B cell (primary cell): Measurements from ENCODE around the gene IGF2BP3. TPM values are rescaled to one million over a fixed set of nuclear protein-coding genes. Genes with fewer than 3 reads are reported as not detected.

Source experiments
- ATAC-seq: fragments of 200-7000 bp; cut with Tn5 transposase; one replicate; pipeline ENCODE4 v1.10.0; 2021; ENCODE audit warnings: low read depth, mild to moderate bottlenecking, moderate number of reproducible peaks, moderate library complexity
- CTCF ChIA-PET: fragments of 350-600 bp; sonication (Branson Sonifier 250); formaldehyde crosslinking; loops from one replicate; lab custom pipeline; 2021; ENCODE audit warnings: antibody characterized with exemption, inconsistent platforms; lab: Charles Lee
- POLR2A ChIA-PET: fragments of 350-600 bp; sonication (Branson Sonifier 250); formaldehyde crosslinking; loops from one replicate; lab custom pipeline; 2021; ENCODE audit warnings: antibody characterized with exemption; lab: Charles Lee
- DNase-seq: peaks from one replicate; pipeline ENCODE4 v3.0.0; 2013
- H2AFZ ChIP-seq: 2 replicates; pipeline ENCODE4 v1.6.1; 2012; ENCODE audit warnings: mild to moderate bottlenecking, low read depth, low read length; ENCODE audit not compliant: insufficient read depth, poor library complexity, severe bottlenecking
- H3K27ac ChIP-seq, 2 donors: 1 replicate in 1 of 2; 2 replicates in 1 of 2; pipeline ENCODE4 v1.5.1; 2012 to 2013; ENCODE audit warnings: low read length in 2 of 2, mild to moderate bottlenecking in 2 of 2, moderate library complexity in 1 of 2
- H3K27me3 ChIP-seq, 4 experiments: fragments of 200-600 bp in 1 of 4; sonication (generic) in 1 of 4; replicated peaks in 1 of 4; 1 replicate in 2 of 4; 2 replicates in 2 of 4; pipeline versions ENCODE4 v1.6.1 to v1.7.0; 2013 to 2016; ENCODE audit warnings: low read length in 3 of 4, mild to moderate bottlenecking in 2 of 4, mixed read lengths in 1 of 4, moderate library complexity in 1 of 4; ENCODE audit not compliant: insufficient read depth in 4 of 4, control insufficient read depth in 3 of 4; ENCODE audit errors: control extremely low read depth in 1 of 4
- H3K36me3 ChIP-seq, 2 experiments: replicated peaks in 1 of 2; 1 replicate in 1 of 2; 2 replicates in 1 of 2; pipeline versions ENCODE4 v1.6.1 to v1.7.1; 2013; ENCODE audit warnings: low read length in 1 of 2; ENCODE audit not compliant: insufficient read depth in 2 of 2, control insufficient read depth in 1 of 2; ENCODE audit errors: control extremely low read depth in 1 of 2, extremely low read depth in 1 of 2
- H3K4me1 ChIP-seq, 2 donors: fragments of 200-600 bp in 1 of 2; sonication (generic) in 1 of 2; 1 replicate in 1 of 2; 2 replicates in 1 of 2; pipeline versions ENCODE4 v1.5.1 to v1.6.1; 2013 to 2017; ENCODE audit warnings: low read length in 2 of 2; ENCODE audit not compliant: control insufficient read depth in 2 of 2, insufficient read depth in 2 of 2
- H3K4me2 ChIP-seq: replicated peaks from 2 replicates; pipeline ENCODE3; 2012; ENCODE audit warnings: mild to moderate bottlenecking, low read depth, low read length; ENCODE audit not compliant: poor library complexity, severe bottlenecking
- H3K4me3 ChIP-seq, 5 experiments: fragments of 200-600 bp in 1 of 5; sonication (generic) in 1 of 5; 1 replicate in 3 of 5; 2 replicates in 2 of 5; pipeline versions ENCODE4 v1.5.1 to v1.7.0; 2011 to 2016; ENCODE audit warnings: low read length in 4 of 5, mild to moderate bottlenecking in 4 of 5, low read depth in 2 of 5, control low read depth in 1 of 5, moderate library complexity in 1 of 5; ENCODE audit not compliant: insufficient read depth in 1 of 5; ENCODE audit errors: control extremely low read depth in 1 of 5, extremely low read depth in 1 of 5
- H3K79me2 ChIP-seq: fragments of 200-600 bp; sonication (generic); one replicate; pipeline ENCODE4 v1.6.0; 2016; ENCODE audit warnings: low read length; ENCODE audit not compliant: control insufficient read depth, insufficient read depth
- H3K9ac ChIP-seq: fragments of 200-600 bp; sonication (generic); 2 replicates; pipeline ENCODE4 v1.6.1; 2017; ENCODE audit warnings: mild to moderate bottlenecking, low read length, moderate library complexity
- H3K9me3 ChIP-seq, 3 donors: one replicate each; pipeline versions ENCODE4 v1.6.1 to v1.7.1; 2013; ENCODE audit warnings: low read length in 2 of 3; ENCODE audit not compliant: control insufficient read depth in 2 of 3, insufficient read depth in 1 of 3; ENCODE audit errors: control extremely low read depth in 1 of 3
- H4K20me1 ChIP-seq: 2 replicates; pipeline ENCODE4 v1.6.0; 2012; ENCODE audit warnings: mild to moderate bottlenecking, low read length; ENCODE audit not compliant: insufficient read depth, control insufficient read depth, poor library complexity, severe bottlenecking
- H3K27ac Mint-ChIP-seq: one replicate; pipeline ENCODE4 v1.8.0; 2021; ENCODE audit warnings: mixed read lengths
- H3K27me3 Mint-ChIP-seq: one replicate; pipeline ENCODE4 v1.8.0; 2021; ENCODE audit warnings: mixed read lengths
- H3K4me1 Mint-ChIP-seq: one replicate; pipeline ENCODE4 v1.8.0; 2021; ENCODE audit warnings: mixed read lengths
- H3K4me3 Mint-ChIP-seq: one replicate; pipeline ENCODE4 v1.8.0; 2021; ENCODE audit warnings: mixed read lengths
- H3K9me3 Mint-ChIP-seq: one replicate; pipeline ENCODE4 v1.8.0; 2022; ENCODE audit warnings: mixed read lengths; ENCODE audit not compliant: insufficient read depth
- EZH2 ChIP-seq: IDR thresholded peaks from 2 replicates; pipeline ENCODE4 v1.6.1; 2012; ENCODE audit warnings: borderline replicate concordance, low read depth, mild to moderate bottlenecking, moderate library complexity, low read length; ENCODE audit not compliant: insufficient read depth, poor library complexity, severe bottlenecking
- WGBS: methylation state at CpG from one replicate; pipeline ENCODE4 v1.1.5; 2013; ENCODE audit warnings: missing lambda C conversion rate; ENCODE audit not compliant: insufficient coverage; 5-methylcytosine and 5-hydroxymethylcytosine counted together
- intact Hi-C: fragments of 100-400 bp; cut with micrococcal nuclease; formaldehyde crosslinking; loops from one replicate; pipeline ENCODE4 v1.10.0; 2022
- polyA plus RNA-seq: library from polyadenylated mRNA; depleted of rRNA; stranded (reverse); fragments of >200 nt; gene quantifications from 2 replicates; pipeline ENCODE4 v1.2.3, GENCODE V29; 2012
- total RNA-seq, 2 donors: library from RNA; stranded (reverse); fragments of 120-200 nt in 1 of 2; gene quantifications; 1 replicate in 1 of 2; 2 replicates in 1 of 2; pipeline versions ENCODE4 v1.2.3 to v1.2.4, GENCODE V29; 2013 to 2022
- TF ChIP-seq, protein P1 (sequence below): fragments of 200-600 bp; IDR thresholded peaks from one replicate; pipeline ENCODE4 v1.8.0; 2022; ENCODE audit warnings: antibody characterized with exemption, mild to moderate bottlenecking

The IGF2BP3 gene
- total and polyA plus RNA-seq, 2 donors (not counting 1 experiment from before 2014, with no cell fraction given) = 0.63 to 10.0 TPM

DNA sequence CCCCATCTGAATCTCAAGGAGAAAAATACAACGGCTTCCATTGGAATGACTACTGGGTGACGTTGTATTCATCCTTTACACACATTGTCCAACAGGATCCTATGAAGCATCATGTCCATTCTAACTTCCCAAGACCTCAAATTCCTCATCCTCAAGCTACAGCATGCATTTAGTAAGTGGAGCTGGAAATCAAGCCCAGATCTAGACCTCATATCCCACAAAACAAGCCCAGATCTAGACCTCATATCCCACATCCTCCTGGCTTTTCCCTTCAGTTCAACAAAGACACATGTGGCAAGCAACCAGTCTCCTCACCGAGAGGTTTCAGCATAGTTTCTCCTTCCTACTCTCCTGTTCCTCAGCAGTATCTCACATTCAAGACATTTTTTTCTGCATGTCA is 12.2 kb downstream of the IGF2BP3 start:
- 89% methylated on average over 3 of the region's 3 CpGs for WGBS
- ATAC-seq (no peak), DNase-seq (no peak)
- Histone ChIP-seq H2AFZ (no peak overlapping the region), H3K4me2 (no peak overlapping the region), H3K9ac (no peak overlapping the region), H3K4me1 (no peaks in the 10 kb centered on the region), H3K9me3 (peaks cover 0 to 2% (median 0%) of the 10 kb centered on the region in 3 donors), H3K36me3 (peaks cover 0 to 7% of the 10 kb centered on the region in 2 experiments), H4K20me1 (no peaks in the 10 kb centered on the region), H3K27me3 (peaks cover 0 to 12% (median 6%) of the 10 kb centered on the region in 4 experiments), H3K4me3 (no peak overlapping the region), H3K27ac (no peak overlapping the region), H3K79me2 (no peaks in the 10 kb centered on the region)
- ChIA-PET CTCF (interaction anchor here (1.6 kb wide), 1 partner anchor 100 kb away, joined by 6 read pairs; no protein-coding TSS in a partner anchor), POLR2A (no interaction called here)
- Mint-ChIP-seq H3K4me3 (no peak overlapping the region), H3K9me3 (no peaks in the 10 kb centered on the region), H3K27me3 (peaks cover 32% of the 10 kb centered on the region), H3K27ac (no peak overlapping the region), H3K4me1 (peaks cover 3% of the 10 kb centered on the region)
- intact Hi-C loops = no loop called here
- no peak for TF ChIP-seq EZH2
- TF ChIP-seq, protein P1, sequence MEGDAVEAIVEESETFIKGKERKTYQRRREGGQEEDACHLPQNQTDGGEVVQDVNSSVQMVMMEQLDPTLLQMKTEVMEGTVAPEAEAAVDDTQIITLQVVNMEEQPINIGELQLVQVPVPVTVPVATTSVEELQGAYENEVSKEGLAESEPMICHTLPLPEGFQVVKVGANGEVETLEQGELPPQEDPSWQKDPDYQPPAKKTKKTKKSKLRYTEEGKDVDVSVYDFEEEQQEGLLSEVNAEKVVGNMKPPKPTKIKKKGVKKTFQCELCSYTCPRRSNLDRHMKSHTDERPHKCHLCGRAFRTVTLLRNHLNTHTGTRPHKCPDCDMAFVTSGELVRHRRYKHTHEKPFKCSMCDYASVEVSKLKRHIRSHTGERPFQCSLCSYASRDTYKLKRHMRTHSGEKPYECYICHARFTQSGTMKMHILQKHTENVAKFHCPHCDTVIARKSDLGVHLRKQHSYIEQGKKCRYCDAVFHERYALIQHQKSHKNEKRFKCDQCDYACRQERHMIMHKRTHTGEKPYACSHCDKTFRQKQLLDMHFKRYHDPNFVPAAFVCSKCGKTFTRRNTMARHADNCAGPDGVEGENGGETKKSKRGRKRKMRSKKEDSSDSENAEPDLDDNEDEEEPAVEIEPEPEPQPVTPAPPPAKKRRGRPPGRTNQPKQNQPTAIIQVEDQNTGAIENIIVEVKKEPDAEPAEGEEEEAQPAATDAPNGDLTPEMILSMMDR = no peak

GRCh38 chr7:23456093-23456492 is 14.2 kb downstream of the IGF2BP3 start:
- POLR2A ChIA-PET = no interaction called here
- 100% methylated on average over 1 of the region's 3 CpGs for WGBS
- H3K79me2 ChIP-seq = no peaks in the 10 kb centered on the region

More at GRCh38 chr7:23456093-23456492, 14.2 kb downstream of the IGF2BP3 start:
- no peaks in the 10 kb centered on the region for H3K4me1 Mint-ChIP-seq
- Histone ChIP-seq H2AFZ (no peak overlapping the region), H3K4me3 (no peak overlapping the region), H3K9ac (no peak overlapping the region), H3K4me2 (no peak overlapping the region), H3K27me3 (peaks cover 0 to 12% (median 1%) of the 10 kb centered on the region in 4 experiments), H4K20me1 (no peaks in the 10 kb centered on the region), H3K27ac (no peak overlapping the region), H3K9me3 (peaks cover 0 to 2% (median 0%) of the 10 kb centered on the region in 3 donors), H3K4me1 (no peaks in the 10 kb centered on the region), H3K36me3 (peaks cover 0 to 7% of the 10 kb centered on the region in 2 experiments)
- no peaks in the 10 kb centered on the region for H3K9me3 Mint-ChIP-seq
- TF ChIP-seq EZH2 = no peak
- TF ChIP-seq, protein P1 = no peak
- H3K27me3 Mint-ChIP-seq = peaks cover 22% of the 10 kb centered on the region
- ATAC-seq (no peak), DNase-seq (no peak)
- no peak overlapping the region for H3K4me3 Mint-ChIP-seq
- intact Hi-C loops = no loop called here
- CTCF ChIA-PET = interaction anchor here (1.7 kb wide), 1 partner anchor 98 kb away, joined by 8 read pairs; no protein-coding TSS in a partner anchor
- no peak overlapping the region for H3K27ac Mint-ChIP-seq
